IMR-90 (cell line): ENCODE measurements around the gene KCNT2. TPM values are rescaled to one million over a fixed set of nuclear protein-coding genes. Genes with fewer than 3 reads are reported as not detected.

Experiments
- ATAC-seq: fragments of 200-7000 bp; cut with Tn5 transposase; 2 replicates; pipeline ENCODE4 v1.9.1; 2020; ENCODE audit warnings: low read depth, mild to moderate bottlenecking, moderate library complexity
- BruUV-seq: library from RNA; stranded (reverse); fragments of 400-500 nt; replicated peaks from 2 replicates; lab custom pipeline; 2021; lab: Mats Ljungman, UMichigan
- CTCF ChIA-PET: fragments of 300-600 bp; formaldehyde crosslinking; extraction: SDS; loops from one replicate; lab custom pipeline; 2021; ENCODE audit warnings: antibody characterized with exemption; lab: Yijun Ruan, JAX
- POLR2A ChIA-PET: fragments of 300-600 bp; sonication (Branson Sonifier 250); formaldehyde crosslinking; loops from one replicate; lab custom pipeline; 2022; ENCODE audit warnings: antibody characterized with exemption; ENCODE audit not compliant: unreplicated experiment; lab: Charles Lee
- DNase-seq: peaks from one replicate; pipeline ENCODE4 v3.0.0; 2013
- H2AFZ ChIP-seq: replicated peaks from 2 replicates; pipeline ENCODE3; 2013; ENCODE audit warnings: low read length, mild to moderate bottlenecking; ENCODE audit not compliant: poor library complexity
- H2AK5ac ChIP-seq: 2 replicates; pipeline ENCODE4 v1.6.1; 2013; ENCODE audit warnings: low read depth, low read length, inconsistent platforms
- H2AK9ac ChIP-seq: replicated peaks from 2 replicates; pipeline ENCODE3; 2013; ENCODE audit warnings: mild to moderate bottlenecking, low read depth, low read length, moderate library complexity; ENCODE audit not compliant: poor library complexity
- H2BK120ac ChIP-seq: 2 replicates; pipeline ENCODE4 v1.6.1; 2013; ENCODE audit warnings: low read depth, low read length, inconsistent platforms
- H2BK15ac ChIP-seq: 3 replicates; pipeline ENCODE4 v1.6.1; 2013; ENCODE audit warnings: low read depth, low read length, inconsistent platforms
- H2BK20ac ChIP-seq: 2 replicates; pipeline ENCODE4 v1.6.1; 2013; ENCODE audit warnings: low read depth, mild to moderate bottlenecking, inconsistent platforms, low read length, moderate library complexity
- H2BK5ac ChIP-seq: 2 replicates; pipeline ENCODE4 v1.6.1; 2013; ENCODE audit warnings: mild to moderate bottlenecking, low read depth, low read length, inconsistent platforms; ENCODE audit not compliant: poor library complexity, severe bottlenecking
- H3K14ac ChIP-seq: replicated peaks from 2 replicates; pipeline ENCODE4 v1.6.1; 2013; ENCODE audit warnings: low read depth, low read length, inconsistent platforms
- H3K18ac ChIP-seq: 2 replicates; pipeline ENCODE4 v1.6.1; 2013; ENCODE audit warnings: low read depth, low read length, control low read depth
- H3K23ac ChIP-seq: 2 replicates; pipeline ENCODE4 v1.6.1; 2013; ENCODE audit warnings: low read depth, low read length, inconsistent platforms
- H3K27ac ChIP-seq: 2 replicates; pipeline ENCODE4 v1.5.1; 2013; ENCODE audit warnings: mild to moderate bottlenecking, control low read depth, low read length; ENCODE audit not compliant: insufficient read depth
- H3K27me3 ChIP-seq: 2 replicates; pipeline ENCODE4 v1.6.1; 2013; ENCODE audit warnings: low read length; ENCODE audit not compliant: control insufficient read depth, insufficient read depth
- H3K36me3 ChIP-seq: 2 replicates; pipeline ENCODE4 v1.6.1; 2013; ENCODE audit warnings: low read length, mixed read lengths; ENCODE audit not compliant: control insufficient read depth, insufficient read depth
- H3K4ac ChIP-seq: 2 replicates; pipeline ENCODE4 v1.6.1; 2013; ENCODE audit warnings: low read depth, low read length, inconsistent platforms
- H3K4me1 ChIP-seq: 2 replicates; pipeline ENCODE4 v1.6.1; 2013; ENCODE audit warnings: low read length, mixed read lengths; ENCODE audit not compliant: control insufficient read depth, insufficient read depth
- H3K4me2 ChIP-seq: 2 replicates; pipeline ENCODE4 v1.6.1; 2013; ENCODE audit warnings: low read depth, mild to moderate bottlenecking, control low read depth, low read length, moderate library complexity
- H3K4me3 ChIP-seq: 2 replicates; pipeline ENCODE4 v1.5.1; 2013; ENCODE audit warnings: low read depth, mild to moderate bottlenecking, control low read depth, low read length, moderate library complexity; ENCODE audit not compliant: insufficient read depth
- H3K56ac ChIP-seq: 2 replicates; pipeline ENCODE4 v1.6.1; 2013; ENCODE audit warnings: low read length, inconsistent platforms; ENCODE audit not compliant: insufficient read depth; ENCODE audit errors: extremely low read depth
- H3K79me1 ChIP-seq, 2 experiments: 2 replicates each; pipeline ENCODE4 v1.6.1; 2013; ENCODE audit warnings: low read length in 2 of 2, inconsistent platforms in 1 of 2, low read depth in 1 of 2
- H3K9ac ChIP-seq: 2 replicates; pipeline ENCODE4 v1.6.1; 2013; ENCODE audit warnings: low read depth, low read length, control low read depth
- H3K9me1 ChIP-seq: 2 replicates; pipeline ENCODE4 v1.6.1; 2013; ENCODE audit warnings: low read length, inconsistent platforms; ENCODE audit not compliant: insufficient read depth
- H3K9me3 ChIP-seq: 2 replicates; pipeline ENCODE4 v1.6.1; 2013; ENCODE audit warnings: low read length; ENCODE audit not compliant: control insufficient read depth, insufficient read depth
- H4K20me1 ChIP-seq: 2 replicates; pipeline ENCODE4 v1.6.1; 2013; ENCODE audit warnings: low read length, inconsistent platforms; ENCODE audit not compliant: insufficient read depth
- H4K5ac ChIP-seq: 2 replicates; pipeline ENCODE4 v1.6.1; 2013; ENCODE audit warnings: mild to moderate bottlenecking, low read depth, low read length, control low read depth
- H4K8ac ChIP-seq, 2 experiments: 2 replicates each; pipeline ENCODE4 v1.6.1; 2013; ENCODE audit warnings: low read depth in 2 of 2, low read length in 2 of 2, control low read depth in 1 of 2, inconsistent platforms in 1 of 2
- H4K91ac ChIP-seq: 2 replicates; pipeline ENCODE4 v1.6.1; 2013; ENCODE audit warnings: low read depth, low read length, inconsistent platforms; ENCODE audit not compliant: insufficient read depth
- BHLHE40 ChIP-seq: fragments of 150-350 bp; IDR thresholded peaks from 2 replicates; pipeline ENCODE4 v1.6.1; 2016; ENCODE audit warnings: mild to moderate bottlenecking, low read depth, low read length
- CEBPB ChIP-seq: IDR thresholded peaks from 2 replicates; pipeline ENCODE4 v1.6.1; 2012; ENCODE audit warnings: low read depth, low read length, improper control_type of control experiment
- CHD1 ChIP-seq: IDR thresholded peaks from 2 replicates; pipeline ENCODE4 v1.6.1; 2012; ENCODE audit warnings: low read depth, low read length, improper control_type of control experiment
- ELK1 ChIP-seq: fragments of 150-350 bp; IDR thresholded peaks from 2 replicates; pipeline ENCODE4 v1.6.1; 2016; ENCODE audit warnings: low read depth, mild to moderate bottlenecking, low read length, moderate library complexity, borderline replicate concordance
- FOS ChIP-seq: fragments of 150-350 bp; IDR thresholded peaks from 2 replicates; pipeline ENCODE4 v1.6.1; 2016; ENCODE audit warnings: low read depth, low read length
- MAFK ChIP-seq: IDR thresholded peaks from 2 replicates; pipeline ENCODE4 v1.6.1; 2012; ENCODE audit warnings: low read depth, low read length, improper control_type of control experiment
- MAZ ChIP-seq: IDR thresholded peaks from 2 replicates; pipeline ENCODE4 v1.6.1; 2012; ENCODE audit warnings: low read depth, mild to moderate bottlenecking, low read length, improper control_type of control experiment, moderate library complexity, borderline replicate concordance
- MXI1 ChIP-seq: IDR thresholded peaks from 2 replicates; pipeline ENCODE4 v1.6.1; 2012; ENCODE audit warnings: low read depth, mild to moderate bottlenecking, low read length, moderate library complexity, borderline replicate concordance
- NFE2L2 ChIP-seq: fragments of 150-350 bp; IDR thresholded peaks from 2 replicates; pipeline ENCODE4 v1.6.1; 2016; ENCODE audit warnings: low read depth, mild to moderate bottlenecking, low read length
- POLR2A ChIP-seq: IDR thresholded peaks from 2 replicates; pipeline ENCODE4 v1.6.1; 2012; ENCODE audit warnings: mild to moderate bottlenecking, low read depth, low read length
- RAD21 ChIP-seq: IDR thresholded peaks from 2 replicates; pipeline ENCODE4 v1.6.1; 2012; ENCODE audit warnings: low read length, improper control_type of control experiment
- RCOR1 ChIP-seq: IDR thresholded peaks from 2 replicates; pipeline ENCODE4 v1.6.1; 2012; ENCODE audit warnings: mild to moderate bottlenecking, low read length, improper control_type of control experiment; ENCODE audit not compliant: insufficient replicate concordance
- RFX5 ChIP-seq: IDR thresholded peaks from 2 replicates; pipeline ENCODE4 v1.8.0; 2012; ENCODE audit warnings: low read depth, mild to moderate bottlenecking, low read length, moderate library complexity
- SMC3 ChIP-seq: fragments of 150-350 bp; IDR thresholded peaks from 2 replicates; pipeline ENCODE4 v1.6.1; 2016; ENCODE audit warnings: low read depth, mild to moderate bottlenecking, antibody characterized with exemption, low read length, moderate library complexity
- WGBS, 2 experiments: methylation state at CpG; one replicate each; pipeline versions ENCODE4 v1.1.5 to v1.1.7; 2013; ENCODE audit warnings: missing lambda C conversion rate in 2 of 2; ENCODE audit not compliant: insufficient read length in 1 of 2; ENCODE audit errors: extremely low coverage in 2 of 2; 5-methylcytosine and 5-hydroxymethylcytosine counted together
- dilution Hi-C: fragments of 300-500 bp; cut with HindIII; formaldehyde crosslinking; loops from one replicate; pipeline ENCODE4 v1.14.3; 2018; ENCODE audit warnings: low sequenced_read_pairs; ENCODE audit not compliant: unreplicated experiment
- in situ Hi-C: fragments of 300-500 bp; cut with MboI; formaldehyde crosslinking; loops from 3 replicates; pipeline ENCODE4 v1.14.3; 2019; ENCODE audit warnings: low sequenced_read_pairs, inconsistent platforms, mixed read lengths
- intact Hi-C: fragments of 100-400 bp; cut with micrococcal nuclease; formaldehyde crosslinking; loops from 2 replicates; pipeline ENCODE4 v1.10.0; 2022
- polyA plus RNA-seq, 3 experiments: library from polyadenylated mRNA; depleted of rRNA; stranded (reverse); fragments of >200 nt; gene quantifications; 2 replicates each; pipeline ENCODE4 v1.2.3, GENCODE V29; 2012; ENCODE audit warnings: low replicate concordance in 1 of 3
- total RNA-seq: library from RNA; depleted of rRNA; stranded (reverse); fragments of >200 nt; gene quantifications from 2 replicates; pipeline ENCODE4 v1.2.3, GENCODE V29; 2012
- TF ChIP-seq, protein P1 (sequence below): fragments of 150-350 bp; IDR thresholded peaks from 2 replicates; pipeline ENCODE4 v1.6.1; 2017; ENCODE audit warnings: mild to moderate bottlenecking, antibody characterized with exemption, low read length, low read depth
- TF ChIP-seq, protein P2 (sequence below): conservative IDR thresholded peaks from 2 replicates; pipeline ENCODE4 v1.5.1; 2012; ENCODE audit warnings: mild to moderate bottlenecking, low read depth, low read length, improper control_type of control experiment

Gene KCNT2
- total and polyA plus RNA-seq, 2 of the 4 experiments (the other 2 are of a cell fraction) = 0.22 to 0.72 TPM

DNA sequence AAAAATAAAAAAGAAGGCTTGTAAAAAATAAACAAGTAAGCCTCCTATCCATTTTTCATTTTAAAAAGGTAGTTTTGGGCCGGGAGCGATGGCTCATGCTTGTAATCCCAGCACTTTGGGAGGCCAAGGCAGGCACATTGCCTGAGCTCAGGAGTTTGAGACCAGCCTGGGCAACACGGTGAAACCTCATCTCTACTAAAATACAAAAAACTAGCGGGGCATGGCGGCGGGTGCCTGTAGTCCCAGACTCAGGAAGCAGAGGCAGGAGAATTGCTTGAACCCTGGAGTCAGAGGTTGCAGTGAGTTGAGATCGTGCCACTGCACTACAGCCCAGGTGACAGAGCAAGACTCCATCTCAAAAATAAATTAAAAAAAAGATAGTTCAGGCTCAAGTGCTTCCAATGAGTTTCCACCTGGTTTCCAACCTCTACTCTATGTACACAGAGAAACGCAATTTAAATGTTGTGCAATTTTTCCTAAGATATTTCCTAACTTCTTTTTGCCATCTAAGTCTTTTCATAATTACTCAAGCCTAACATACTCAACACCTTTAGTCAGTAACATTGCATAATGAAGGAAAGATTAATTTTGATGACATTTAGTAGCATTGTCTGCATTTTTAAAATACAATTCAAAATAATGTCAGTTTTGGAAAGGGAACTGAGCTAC is 106.3 kb downstream of the KCNT2 start:
- Histone ChIP-seq H3K4ac (no peak overlapping the region), H3K4me2 (no peak overlapping the region), H4K91ac (no peak overlapping the region), H3K4me3 (no peak overlapping the region), H4K8ac (no peak overlapping the region), H3K79me1 (no peaks in the 10 kb centered on the region), H3K18ac (no peak overlapping the region), H3K36me3 (no peaks in the 10 kb centered on the region), H4K5ac (no peak overlapping the region), H3K27me3 (no peaks in the 10 kb centered on the region), H3K9ac (no peak overlapping the region), H3K14ac (no peak overlapping the region), H2BK20ac (no peak overlapping the region), H2BK15ac (no peak overlapping the region), H3K23ac (no peak overlapping the region), H2AFZ (no peak overlapping the region), H2BK5ac (no peak overlapping the region), H3K9me1 (no peaks in the 10 kb centered on the region), H3K9me3 (no peaks in the 10 kb centered on the region), H4K20me1 (no peaks in the 10 kb centered on the region), H2AK5ac (no peak overlapping the region), H2AK9ac (no peak overlapping the region), H3K27ac (no peak overlapping the region), H2BK120ac (no peak overlapping the region), H3K56ac (no peak overlapping the region), H3K4me1 (no peaks in the 10 kb centered on the region)
- no CpG with 5 or more reads among the region's 8 CpGs for WGBS, 2 experiments
- intact Hi-C loops = no loop called here
- TF ChIP-seq MXI1 = no peak
- TF ChIP-seq RCOR1 = no peak
- TF ChIP-seq, protein P1, sequence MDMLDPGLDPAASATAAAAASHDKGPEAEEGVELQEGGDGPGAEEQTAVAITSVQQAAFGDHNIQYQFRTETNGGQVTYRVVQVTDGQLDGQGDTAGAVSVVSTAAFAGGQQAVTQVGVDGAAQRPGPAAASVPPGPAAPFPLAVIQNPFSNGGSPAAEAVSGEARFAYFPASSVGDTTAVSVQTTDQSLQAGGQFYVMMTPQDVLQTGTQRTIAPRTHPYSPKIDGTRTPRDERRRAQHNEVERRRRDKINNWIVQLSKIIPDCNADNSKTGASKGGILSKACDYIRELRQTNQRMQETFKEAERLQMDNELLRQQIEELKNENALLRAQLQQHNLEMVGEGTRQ = no peak
- no peak for TF ChIP-seq RFX5
- TF ChIP-seq CEBPB = no peak; the same call in 1 of the 2 replicates
- no peak for TF ChIP-seq FOS
- TF ChIP-seq POLR2A = no peak
- TF ChIP-seq NFE2L2 = no peak
- no peak for TF ChIP-seq BHLHE40
- no peak for TF ChIP-seq MAFK
- no peak for TF ChIP-seq ELK1
- TF ChIP-seq MAZ = no peak
- no peak for TF ChIP-seq SMC3
- no peak for TF ChIP-seq CHD1
- no peak for TF ChIP-seq RAD21
- TF ChIP-seq, protein P2, sequence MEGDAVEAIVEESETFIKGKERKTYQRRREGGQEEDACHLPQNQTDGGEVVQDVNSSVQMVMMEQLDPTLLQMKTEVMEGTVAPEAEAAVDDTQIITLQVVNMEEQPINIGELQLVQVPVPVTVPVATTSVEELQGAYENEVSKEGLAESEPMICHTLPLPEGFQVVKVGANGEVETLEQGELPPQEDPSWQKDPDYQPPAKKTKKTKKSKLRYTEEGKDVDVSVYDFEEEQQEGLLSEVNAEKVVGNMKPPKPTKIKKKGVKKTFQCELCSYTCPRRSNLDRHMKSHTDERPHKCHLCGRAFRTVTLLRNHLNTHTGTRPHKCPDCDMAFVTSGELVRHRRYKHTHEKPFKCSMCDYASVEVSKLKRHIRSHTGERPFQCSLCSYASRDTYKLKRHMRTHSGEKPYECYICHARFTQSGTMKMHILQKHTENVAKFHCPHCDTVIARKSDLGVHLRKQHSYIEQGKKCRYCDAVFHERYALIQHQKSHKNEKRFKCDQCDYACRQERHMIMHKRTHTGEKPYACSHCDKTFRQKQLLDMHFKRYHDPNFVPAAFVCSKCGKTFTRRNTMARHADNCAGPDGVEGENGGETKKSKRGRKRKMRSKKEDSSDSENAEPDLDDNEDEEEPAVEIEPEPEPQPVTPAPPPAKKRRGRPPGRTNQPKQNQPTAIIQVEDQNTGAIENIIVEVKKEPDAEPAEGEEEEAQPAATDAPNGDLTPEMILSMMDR = no peak
- ChIA-PET POLR2A (no interaction called here), CTCF (no interaction called here)
- ATAC-seq (no peak), DNase-seq (no peak)
- BruUV-seq = no TSS peak
- in situ Hi-C loops = no loop called here
- dilution Hi-C loops = no loop called here
